ENCODE measurements around the gene KRT27. TPM values are rescaled to one million over a fixed set of nuclear protein-coding genes. Genes with fewer than 3 reads are reported as not detected.

Gene KRT27
- total and polyA plus RNA-seq, 12 donors = 0.34 to 0.56 TPM; not detected in 10

- H3K4me1 ChIP-seq (replicated peaks in 1 of 2) = no peaks in the 10 kb centered on the region
- no peak overlapping the region for H3K4me3 ChIP-seq
- DNase-seq = no peak
- peaks cover 25% of the 10 kb centered on the region for H3K27me3 ChIP-seq
- no peak overlapping the region for H3K27ac ChIP-seq
- H3K9me3 ChIP-seq (replicated peaks in 1 of 3) = no peaks in the 10 kb centered on the region
- WGBS, 4 donors = 72 to 85% (median 77%) methylated on average over 24 to 27 of the region's 27 CpGs
- no peaks in the 10 kb centered on the region for H3K36me3 ChIP-seq (replicated peaks in 1 of 2)
- TF ChIP-seq CTCF (IDR thresholded peaks at IDR 0.05) (no peak), POLR2A (IDR thresholded peaks at IDR 0.05) (no peak)
- intact Hi-C loops (cut with DNase I) = loop anchor here in 1 of 2 donors (10.0 kb wide), 1 partner anchor 182 kb away; no protein-coding TSS in a partner anchor
Observed at GRCh38 chr17:40796846-40797245, 14.5 kb upstream of the KRT27 start.

GRCh38 chr17:40795019-40795667, 12.8 kb upstream of the KRT27 start:
- Histone ChIP-seq H3K4me3 (no peak overlapping the region), H3K4me1 (replicated peaks in 1 of 2) (no peaks in the 10 kb centered on the region), H3K36me3 (replicated peaks in 1 of 2) (no peaks in the 10 kb centered on the region), H3K27me3 (peaks cover 24% of the 10 kb centered on the region), H3K9me3 (replicated peaks in 1 of 3) (no peaks in the 10 kb centered on the region), H3K27ac (no peak overlapping the region)
- intact Hi-C loops (cut with DNase I) = loop anchor here in 1 of 2 donors (10.0 kb wide), 1 partner anchor 180 kb away; no protein-coding TSS in a partner anchor
- DNase-seq = no peak
- TF ChIP-seq CTCF (IDR thresholded peaks at IDR 0.05) (no peak), POLR2A (IDR thresholded peaks at IDR 0.05) (no peak)
- WGBS, 4 donors = 71 to 77% (median 73%) methylated on average over 10 of the region's 10 CpGs

GRCh38 chr17:40794466-40794865, 12.1 kb upstream of the KRT27 start:
- TF ChIP-seq POLR2A (IDR thresholded peaks at IDR 0.05) (no peak), CTCF (IDR thresholded peaks at IDR 0.05) (no peak)
- WGBS, 4 donors = 80 to 83% (median 82%) methylated on average over 2 of the region's 2 CpGs
- H3K27me3 ChIP-seq = peaks cover 21% of the 10 kb centered on the region
- intact Hi-C loops (cut with DNase I) = loop anchor here (5.0 to 10.0 kb wide), 2 partner anchors 177 to 180 kb away; no protein-coding TSS in a partner anchor
- no peak overlapping the region for H3K4me3 ChIP-seq
- H3K27ac ChIP-seq = no peak overlapping the region
- no peaks in the 10 kb centered on the region for H3K4me1 ChIP-seq (replicated peaks in 1 of 2)
- no peaks in the 10 kb centered on the region for H3K36me3 ChIP-seq (replicated peaks in 1 of 2)
- no peak for DNase-seq
- H3K9me3 ChIP-seq (replicated peaks in 1 of 3) = no peaks in the 10 kb centered on the region

- intact Hi-C loops (cut with DNase I) = loop anchor here (5.0 to 10.0 kb wide), 2 partner anchors 177 to 179 kb away; no protein-coding TSS in a partner anchor
- Histone ChIP-seq H3K27ac (no peak overlapping the region), H3K27me3 (peaks cover 16% of the 10 kb centered on the region), H3K4me3 (no peak overlapping the region), H3K9me3 (replicated peaks in 1 of 3) (no peaks in the 10 kb centered on the region), H3K4me1 (replicated peaks in 1 of 2) (no peaks in the 10 kb centered on the region), H3K36me3 (replicated peaks in 1 of 2) (no peaks in the 10 kb centered on the region)
- TF ChIP-seq CTCF (IDR thresholded peaks at IDR 0.05) (no peak), POLR2A (IDR thresholded peaks at IDR 0.05) (no peak)
- no peak for DNase-seq
- 57 to 59% (median 59%) methylated on average over 9 to 10 of the region's 10 CpGs for WGBS, 4 donors
Observed at GRCh38 chr17:40793832-40794231, 11.5 kb upstream of the KRT27 start.

Measured in adrenal gland (tissue), 12 donors.